Astrocyte of the spinal cord (primary cell): ENCODE data around the gene MTA1.

Experiments
- DNase-seq: peaks from one replicate; pipeline ENCODE4 v3.0.0; 2011; ENCODE audit warnings: low read depth, low spot score
- H3K4me3 ChIP-seq: 2 replicates; pipeline ENCODE4 v1.5.1; 2011; ENCODE audit warnings: low read depth, mild to moderate bottlenecking, low read length, moderate library complexity
- CTCF ChIP-seq: IDR thresholded peaks from 2 replicates; pipeline ENCODE4 v1.5.1; 2012; ENCODE audit warnings: low read depth, mild to moderate bottlenecking, low read length, inconsistent platforms
- in situ Hi-C: cut with HindIII; loops from 2 replicates; pipeline ENCODE4 v1.10.0; 2017; ENCODE audit warnings: low sequenced_read_pairs

The MTA1 gene

DNA sequence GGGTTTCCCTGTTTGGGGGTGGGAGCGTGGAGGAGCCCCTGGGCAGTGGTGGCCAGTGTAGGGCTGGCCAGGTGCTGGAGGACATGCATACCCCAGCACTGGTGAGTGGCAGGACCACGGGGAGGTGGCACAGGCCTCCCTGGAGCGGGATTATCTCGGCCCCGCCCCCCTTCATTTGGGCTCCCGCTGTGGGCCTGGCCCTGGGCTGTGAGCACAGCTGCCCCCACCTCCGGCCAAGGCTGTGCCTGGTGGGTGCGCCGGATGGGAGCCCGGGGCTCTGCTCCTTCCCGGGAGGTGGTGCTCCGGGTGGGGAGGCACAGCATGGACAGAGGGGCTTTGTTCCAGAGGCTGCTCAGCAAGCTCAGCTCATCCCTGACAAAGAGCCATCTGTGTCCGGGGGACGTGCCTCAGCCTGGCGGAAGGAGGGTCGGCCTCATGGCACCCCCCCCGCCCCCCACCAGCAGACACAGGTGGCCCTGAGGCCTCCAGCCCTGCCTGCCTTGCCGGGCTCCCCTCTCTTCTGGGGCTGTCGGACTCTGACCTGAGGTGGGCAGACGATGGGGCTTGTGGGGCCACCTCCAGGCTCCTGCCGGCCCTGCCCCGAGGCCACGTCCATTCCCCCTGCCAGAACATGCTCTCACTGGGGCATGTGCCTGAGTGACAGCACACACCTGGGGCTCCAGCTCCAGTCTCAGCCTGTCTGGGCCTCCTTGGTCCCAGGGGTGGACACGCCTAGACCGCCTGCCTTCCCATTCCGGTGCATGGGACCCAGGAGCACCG, 79.8 kb downstream of the MTA1 start:
- in situ Hi-C loops = no loop called here
- no peak overlapping the region for H3K4me3 ChIP-seq
- DNase-seq = no peak
- TF ChIP-seq CTCF = no peak

DNA sequence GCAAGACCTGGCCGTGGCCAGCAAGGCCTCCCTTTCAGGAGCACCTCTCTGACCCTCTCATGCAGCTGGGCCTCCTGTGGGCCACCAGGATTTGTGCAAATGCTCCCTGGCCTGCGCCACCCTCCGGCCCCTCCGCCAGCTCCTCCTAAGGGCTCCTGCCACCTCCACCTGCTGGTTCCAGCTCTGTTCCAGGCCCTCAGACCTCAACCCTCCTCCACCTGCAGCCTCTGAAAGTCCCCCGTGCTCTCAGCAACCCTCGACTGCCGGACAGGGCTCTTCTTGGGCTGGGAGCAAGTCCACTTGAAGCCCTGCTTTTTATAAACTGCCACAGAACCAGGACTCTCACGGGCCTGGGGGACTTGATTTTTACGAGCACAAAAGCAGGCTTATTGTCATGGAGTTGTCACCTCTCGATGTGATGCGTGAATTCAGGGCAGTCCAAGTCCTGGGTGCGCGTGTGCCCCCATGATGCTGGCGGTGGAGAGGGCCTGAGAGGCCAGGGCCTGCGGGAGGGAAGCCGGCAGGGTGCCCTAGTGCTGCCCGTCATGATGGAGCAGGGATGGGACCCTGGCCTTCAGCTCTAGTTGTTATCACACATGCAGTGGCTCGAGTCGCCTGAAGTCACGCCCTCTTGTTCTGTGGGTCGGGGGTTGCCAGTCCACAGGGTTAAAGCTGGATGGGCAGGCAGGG, 80.6 kb downstream of the MTA1 start:
- TF ChIP-seq CTCF = no peak
- in situ Hi-C loops = no loop called here
- no peak for DNase-seq
- H3K4me3 ChIP-seq = no peak overlapping the region

DNA sequence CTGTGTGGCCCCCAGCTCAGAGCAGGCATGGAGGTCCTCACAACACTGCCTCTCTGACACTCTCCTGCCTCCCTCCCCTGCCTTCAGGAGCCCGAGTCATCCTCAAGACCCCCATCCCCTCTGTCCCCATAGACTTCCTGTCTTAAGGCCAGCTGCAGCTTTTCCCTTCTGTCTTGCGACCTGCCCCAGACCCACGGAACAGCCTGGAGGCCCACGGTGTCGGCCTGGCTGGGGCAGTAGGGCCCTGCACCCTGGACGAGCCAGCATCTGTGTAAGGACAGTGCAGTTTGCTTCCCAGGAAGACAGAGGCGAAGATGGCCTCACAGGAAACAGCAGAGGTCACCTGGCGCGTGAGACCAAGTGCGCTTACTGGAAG, 81.1 kb downstream of the MTA1 start:
- no peak for TF ChIP-seq CTCF
- in situ Hi-C loops = no loop called here
- DNase-seq = no peak
- H3K4me3 ChIP-seq = no peak overlapping the region

DNA sequence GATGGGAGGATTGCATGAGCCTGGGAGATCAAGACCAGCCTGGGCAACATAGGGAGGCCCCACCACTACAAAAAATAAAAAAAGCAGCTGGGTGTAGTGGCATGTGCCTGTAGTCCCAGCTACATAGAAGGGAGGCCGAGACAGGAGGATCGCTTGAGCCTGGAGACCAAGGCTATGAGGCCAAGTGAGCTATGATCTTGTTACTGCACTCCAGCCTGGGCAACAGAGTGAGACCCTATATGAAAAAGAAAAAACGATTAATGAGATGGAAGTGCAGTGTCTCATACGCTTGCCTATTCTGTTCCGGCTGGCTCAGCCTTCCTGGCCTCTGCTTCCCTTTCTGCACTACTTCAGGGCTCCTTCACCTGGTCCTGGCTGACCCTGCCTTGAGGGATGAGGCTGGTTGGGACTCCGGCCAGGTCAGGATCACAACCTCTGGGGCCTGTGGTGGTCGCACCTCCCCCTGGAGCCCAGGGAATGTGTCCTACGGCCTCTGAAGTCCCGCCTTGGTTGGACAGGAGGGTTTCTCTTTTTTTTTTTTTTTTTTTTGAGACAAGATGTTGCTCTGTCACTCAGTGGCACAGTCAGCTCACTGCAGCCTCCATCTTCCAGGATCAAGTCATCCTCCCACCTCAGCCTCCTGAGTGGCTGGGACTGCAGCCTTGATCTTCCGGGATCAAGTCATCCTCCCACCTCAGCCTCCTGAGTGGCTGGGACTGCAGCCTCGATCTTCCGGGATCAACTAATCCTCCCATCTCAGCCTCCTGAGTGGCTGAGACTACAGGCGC, 82.1 kb downstream of the MTA1 start:
- TF ChIP-seq CTCF = no peak
- H3K4me3 ChIP-seq = no peak overlapping the region
- no peak for DNase-seq
- in situ Hi-C loops = no loop called here

GRCh38 chr14:105502446-105503295, 83.0 kb downstream of the MTA1 start:
- no peak for TF ChIP-seq CTCF
- no peak for DNase-seq
- in situ Hi-C loops = no loop called here
- H3K4me3 ChIP-seq = no peak overlapping the region

DNA sequence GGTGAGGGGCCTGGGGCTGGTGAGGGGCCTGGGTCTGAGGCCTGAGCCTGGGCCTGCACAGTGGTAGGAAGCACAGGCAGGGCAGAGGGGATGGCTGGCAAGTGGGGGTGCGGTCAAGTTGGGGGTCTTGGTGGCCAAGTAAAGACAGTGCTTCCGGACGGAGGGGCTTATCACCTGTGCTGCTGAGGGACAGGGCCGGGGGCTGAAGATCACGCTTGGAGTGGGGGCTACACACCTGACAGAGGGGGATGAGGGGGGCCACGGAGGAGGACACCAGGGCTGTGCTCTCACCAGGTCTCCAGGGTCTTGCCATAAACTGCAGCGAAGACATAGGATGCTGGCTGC, 83.6 kb downstream of the MTA1 start:
- no peak for DNase-seq
- no peak for TF ChIP-seq CTCF
- in situ Hi-C loops = no loop called here
- no peak overlapping the region for H3K4me3 ChIP-seq
